8988T (cell line): ENCODE data around the gene SEC11C.

Experiments
- DNase-seq: peaks from one replicate; pipeline ENCODE4 v3.0.0; 2011

The SEC11C gene

DNA sequence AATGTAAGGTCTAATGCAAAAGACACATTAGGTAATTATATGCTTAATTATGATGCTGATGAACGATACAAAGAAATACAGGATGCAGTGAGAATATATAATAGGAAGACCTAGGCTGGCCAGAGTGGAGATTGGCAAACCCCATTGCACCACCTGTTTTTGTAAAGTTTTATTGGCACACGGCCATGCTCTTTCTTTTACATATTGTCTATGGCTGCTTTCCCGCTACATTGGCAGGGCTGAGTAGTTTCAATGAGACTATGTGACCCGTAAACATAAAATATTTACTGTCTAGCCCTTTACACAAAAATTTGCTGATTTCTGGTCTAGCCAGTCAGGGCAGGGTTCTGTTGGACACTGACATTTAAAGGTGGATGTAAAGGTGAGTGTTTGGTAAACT is 5.4 kb downstream of the SEC11C start:
- DNase-seq: no peak

DNA sequence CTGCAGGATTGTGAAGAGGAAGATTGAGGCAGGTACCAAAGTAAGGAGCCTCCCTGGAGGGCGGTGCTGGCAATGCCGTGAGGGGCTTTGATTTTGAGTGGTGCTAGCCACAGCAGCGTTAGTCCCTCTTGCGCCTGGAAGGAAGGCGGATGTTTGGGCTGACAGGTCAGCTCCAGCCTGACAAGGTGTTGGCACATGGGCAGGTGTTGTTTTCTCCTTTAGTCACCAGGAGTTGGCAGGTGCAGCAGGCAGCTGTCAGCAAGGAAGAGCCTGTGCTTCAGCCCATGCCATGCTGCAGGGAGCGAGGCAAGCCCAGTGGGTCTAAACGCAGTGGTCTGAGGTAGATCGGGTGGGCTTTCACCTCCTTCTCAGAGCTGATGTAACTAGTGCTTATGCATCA is 8.5 kb downstream of the SEC11C start:
- no peak for DNase-seq

DNA sequence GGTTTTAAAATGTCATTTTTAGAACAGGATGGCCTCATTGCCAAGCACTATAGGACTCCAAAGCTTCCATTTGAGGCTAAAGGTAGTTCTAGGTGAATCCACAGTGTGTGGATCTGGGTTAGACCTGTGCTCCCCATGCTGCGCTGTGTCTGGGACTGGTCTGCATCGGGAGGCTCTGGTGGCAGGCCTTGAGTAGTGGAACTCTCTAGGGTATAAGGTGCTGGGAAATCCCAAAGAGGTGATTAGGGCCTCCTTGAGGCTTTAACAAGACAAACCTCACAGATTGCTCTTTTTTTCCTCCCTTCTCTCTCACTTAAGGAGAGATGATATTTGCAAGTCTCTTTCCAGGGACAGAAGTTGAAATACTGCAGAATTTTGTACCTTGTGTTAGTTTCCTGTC is 9.3 kb downstream of the SEC11C start:
- no peak for DNase-seq

GRCh38 chr18:59149416-59149815 is 9.7 kb downstream of the SEC11C start:
- no peak for DNase-seq

DNA sequence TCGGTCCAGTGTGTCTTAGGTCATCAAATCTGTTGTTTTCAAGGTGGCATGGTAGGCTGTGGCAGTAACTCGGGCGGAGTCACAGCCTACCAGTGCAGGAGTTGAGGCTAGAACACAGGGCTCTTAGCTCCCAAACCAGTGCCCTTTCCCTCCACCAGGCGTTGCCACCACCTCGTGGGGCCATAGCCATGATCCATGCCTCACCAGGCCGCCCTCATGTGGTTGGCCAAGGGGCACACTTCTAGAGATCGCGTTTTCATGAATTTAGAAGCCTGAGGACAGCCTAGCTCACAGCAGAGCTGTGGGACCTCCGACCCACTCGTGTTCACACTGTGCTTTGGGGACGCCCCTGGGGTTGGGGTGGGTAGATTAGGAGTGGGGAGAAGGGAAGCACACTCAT is 10.6 kb downstream of the SEC11C start:
- DNase-seq: no peak

- no peak for DNase-seq
Observed at GRCh38 chr18:59155153-59155552, 15.5 kb downstream of the SEC11C start.

DNA sequence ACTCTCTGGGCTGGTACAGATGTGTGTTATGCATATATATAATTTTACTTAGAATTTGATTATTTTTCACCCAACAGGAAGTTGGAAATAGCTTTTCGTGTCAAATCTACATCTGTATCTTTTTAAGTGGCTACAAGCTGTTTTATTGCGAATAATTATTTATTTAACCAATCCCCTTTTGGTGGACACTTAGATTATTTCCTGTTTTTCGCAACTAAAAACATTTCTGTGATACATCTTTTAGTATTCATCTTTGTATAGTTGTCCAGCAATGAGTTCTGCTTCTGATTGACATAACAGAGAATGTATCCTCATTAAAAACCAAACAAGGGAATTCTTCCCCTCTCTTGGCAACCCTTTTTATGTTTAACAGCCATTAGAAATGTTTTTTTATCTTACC is 16.6 kb downstream of the SEC11C start:
- DNase-seq: no peak

- no peak for DNase-seq
Observed at GRCh38 chr18:59159265-59159664, 19.6 kb downstream of the SEC11C start.

GRCh38 chr18:59159986-59160385 is 20.3 kb downstream of the SEC11C start:
- no peak for DNase-seq

DNA sequence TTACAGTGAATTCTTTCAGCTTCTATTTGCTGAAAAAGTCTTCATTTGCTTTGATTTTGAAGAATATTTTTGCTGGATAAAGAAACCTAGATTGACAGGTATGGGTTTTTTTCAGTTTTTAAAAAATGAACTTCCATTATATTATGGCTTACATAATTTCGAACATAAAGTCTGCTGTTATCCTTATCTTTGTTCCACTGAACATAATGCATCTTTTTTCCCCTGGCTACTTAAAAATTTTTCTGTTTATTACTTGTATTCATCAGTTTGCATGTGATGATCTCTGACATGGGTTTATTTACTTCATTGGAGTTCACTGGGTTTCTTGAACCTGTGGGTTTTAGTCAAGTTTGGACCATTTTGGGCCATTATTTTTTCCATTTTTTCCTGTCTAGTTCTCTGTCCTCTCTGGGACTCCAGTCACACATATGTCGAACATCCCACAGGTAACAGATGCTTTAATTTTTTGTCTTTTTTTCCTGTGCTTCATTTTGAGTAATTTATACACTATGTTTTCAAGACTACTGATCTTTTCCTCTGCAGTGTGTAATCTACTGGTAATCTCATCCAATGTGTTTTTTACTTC is 33.1 kb downstream of the SEC11C start:
- no peak for DNase-seq

DNA sequence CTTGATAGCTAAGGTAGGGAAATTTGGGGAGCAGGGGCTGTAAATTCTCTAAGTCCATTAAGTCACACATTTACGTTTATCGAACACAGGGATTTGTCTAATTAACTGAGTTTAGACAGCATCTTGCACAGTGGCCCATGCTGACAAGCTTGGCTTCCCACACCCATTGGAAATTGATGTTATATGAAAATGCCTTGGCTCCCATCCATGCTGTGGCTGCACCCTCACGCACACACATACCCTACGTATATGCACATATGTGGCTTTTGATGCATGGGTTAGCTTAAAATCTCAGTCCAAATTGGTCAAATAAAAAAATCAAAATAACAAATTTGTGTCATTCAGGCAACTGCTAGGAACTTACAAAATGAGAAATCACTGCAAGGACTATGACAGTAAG is 37.8 kb downstream of the SEC11C start:
- no peak for DNase-seq

DNA sequence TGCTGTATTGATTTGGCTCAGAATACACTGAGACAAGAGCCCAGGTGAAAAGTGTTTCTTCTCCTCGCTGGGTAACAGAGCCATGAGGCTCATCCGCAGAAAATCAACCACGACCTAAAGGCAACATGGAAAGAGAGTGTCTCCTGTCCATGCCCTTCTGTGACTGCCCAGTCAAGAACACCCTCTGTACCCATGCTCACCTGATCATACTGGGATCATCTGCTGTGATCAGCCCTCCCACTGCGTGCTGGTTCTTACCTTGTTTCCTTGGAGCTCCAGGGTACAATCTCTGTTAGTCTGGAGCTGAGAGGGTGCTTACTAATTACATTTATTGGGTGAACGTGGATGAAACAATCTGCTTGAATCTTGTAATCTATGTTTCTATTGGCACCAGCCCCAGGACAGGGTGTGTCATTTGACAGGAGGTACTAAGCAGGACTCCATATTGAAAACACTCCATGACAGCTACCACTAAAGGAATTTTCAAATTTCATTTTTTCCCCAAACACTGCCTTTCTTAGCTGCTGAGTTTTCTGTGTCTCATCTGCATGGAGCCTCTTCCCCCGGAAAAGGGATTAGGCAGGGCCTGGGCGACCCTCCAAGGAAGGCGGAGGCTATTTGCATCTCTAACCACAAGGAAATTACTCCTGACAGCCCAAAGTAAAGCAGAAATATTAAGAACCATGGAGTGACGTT is 40.6 kb downstream of the SEC11C start:
- DNase-seq: no peak

DNA sequence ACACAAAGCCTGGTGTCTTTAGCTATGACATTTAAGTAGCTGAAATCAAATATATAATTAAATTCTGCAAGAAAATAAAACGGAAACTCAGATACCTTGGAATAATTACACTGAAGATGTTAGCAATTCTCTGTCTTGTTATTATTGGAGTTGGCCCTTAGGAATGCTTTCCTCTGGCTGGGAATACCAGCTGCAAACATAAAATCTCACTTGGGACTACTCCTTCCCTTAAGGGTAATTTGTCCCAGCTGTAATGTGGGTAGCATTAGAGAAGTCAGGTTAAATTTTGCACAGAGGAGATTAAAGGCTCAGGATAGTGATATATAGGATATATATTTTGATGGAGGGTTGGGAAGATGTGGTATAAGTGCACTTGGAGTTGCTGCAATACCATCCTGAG is 43.0 kb downstream of the SEC11C start:
- no peak for DNase-seq

GRCh38 chr18:59189008-59189407 is 49.3 kb downstream of the SEC11C start:
- no peak for DNase-seq

- no peak for DNase-seq
Observed at GRCh38 chr18:59189746-59190145, 50.1 kb downstream of the SEC11C start.

DNA sequence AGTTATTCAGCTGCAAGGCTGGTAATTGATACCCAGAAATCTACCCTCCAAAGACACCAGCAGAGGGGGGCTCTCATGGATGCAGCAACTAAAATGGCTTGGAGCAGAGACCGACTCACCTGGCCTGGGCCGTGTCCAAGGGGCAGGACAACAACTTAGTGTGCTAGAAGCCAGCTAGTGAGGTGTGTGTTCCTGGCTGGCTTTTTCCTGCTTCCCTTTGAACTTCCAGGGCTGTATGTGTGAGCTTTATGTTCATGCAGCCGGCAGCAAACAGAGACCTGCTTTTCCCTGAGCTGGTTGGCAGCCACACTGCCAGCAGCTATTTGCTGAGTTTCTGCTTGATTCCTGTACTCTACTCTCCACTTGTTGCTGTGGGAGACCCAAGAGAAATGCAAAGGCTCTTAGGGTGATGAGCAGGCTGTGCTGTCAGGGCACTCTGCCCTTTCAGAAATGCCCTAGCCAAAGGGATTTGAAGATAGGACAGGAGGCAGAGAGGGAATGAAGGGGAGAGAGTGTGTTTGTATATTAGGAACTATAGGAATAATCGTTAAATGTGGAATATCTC is 56.6 kb downstream of the SEC11C start:
- DNase-seq: no peak

DNA sequence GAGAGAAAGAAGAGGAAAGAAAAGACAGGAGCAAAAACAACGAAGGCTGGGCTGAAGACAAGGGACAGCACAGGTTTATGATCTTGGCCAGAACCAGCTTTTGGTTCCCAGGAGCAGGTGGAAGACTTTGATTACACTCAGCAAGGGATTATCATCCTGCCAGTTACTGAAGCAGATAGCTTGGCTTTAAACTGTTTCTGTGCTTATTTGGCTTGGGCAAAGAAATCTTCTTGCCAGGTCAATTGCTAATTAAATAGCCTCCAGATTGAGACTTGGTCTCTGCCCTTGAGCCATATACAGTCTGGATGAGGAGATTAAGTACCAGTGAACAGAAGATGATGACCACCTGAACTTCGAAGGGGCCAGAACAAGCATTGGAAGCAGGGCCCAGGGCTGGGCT is 58.0 kb downstream of the SEC11C start:
- DNase-seq: no peak

DNA sequence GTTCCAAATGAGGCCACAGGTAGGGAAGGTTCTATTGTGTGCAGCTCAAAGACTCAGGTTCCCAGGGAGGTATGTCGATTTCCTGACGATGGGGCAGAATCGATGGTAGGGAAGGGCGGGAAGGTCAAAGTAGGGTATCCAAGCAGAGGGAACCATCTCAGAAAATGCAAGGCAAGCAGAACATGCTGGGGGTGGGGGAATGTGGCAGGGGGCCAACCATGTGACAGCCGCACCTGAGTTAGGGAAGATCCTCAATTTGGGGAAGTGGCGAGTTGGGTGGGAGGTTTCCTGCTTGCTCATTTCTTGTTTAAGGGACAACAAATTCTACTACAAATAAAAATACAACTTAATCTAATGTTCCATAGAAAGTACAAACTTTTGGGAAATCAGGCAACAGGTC is 58.5 kb downstream of the SEC11C start:
- no peak for DNase-seq

GRCh38 chr18:59200787-59201186 is 61.1 kb downstream of the SEC11C start:
- no peak for DNase-seq

DNA sequence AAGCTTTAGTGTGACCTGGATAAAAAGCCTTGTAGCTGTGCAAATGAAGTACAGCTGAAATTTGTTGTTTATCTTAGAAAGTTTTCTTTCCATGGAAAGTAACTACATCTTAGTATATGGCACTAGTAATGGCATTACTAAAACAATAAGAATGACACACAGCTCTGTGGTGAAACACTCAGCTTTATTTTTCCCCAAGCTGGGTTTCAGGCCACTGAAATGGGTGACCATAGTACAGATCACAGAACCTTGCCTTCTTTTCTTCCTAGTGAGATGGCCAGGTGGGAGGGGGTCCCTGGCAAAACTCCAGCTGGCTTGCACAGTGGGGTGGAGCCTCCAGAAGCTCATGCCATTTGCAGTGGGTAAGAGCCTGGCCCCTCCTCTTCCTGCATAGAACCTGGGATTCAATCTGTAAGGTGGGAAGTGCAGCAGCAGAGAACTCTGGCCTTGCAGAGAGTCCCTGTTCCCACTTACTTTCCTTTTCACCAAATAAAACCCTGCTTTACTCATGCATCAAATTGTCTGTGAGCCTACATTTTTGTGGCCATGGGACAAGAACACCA is 62.7 kb downstream of the SEC11C start:
- no peak for DNase-seq

DNA sequence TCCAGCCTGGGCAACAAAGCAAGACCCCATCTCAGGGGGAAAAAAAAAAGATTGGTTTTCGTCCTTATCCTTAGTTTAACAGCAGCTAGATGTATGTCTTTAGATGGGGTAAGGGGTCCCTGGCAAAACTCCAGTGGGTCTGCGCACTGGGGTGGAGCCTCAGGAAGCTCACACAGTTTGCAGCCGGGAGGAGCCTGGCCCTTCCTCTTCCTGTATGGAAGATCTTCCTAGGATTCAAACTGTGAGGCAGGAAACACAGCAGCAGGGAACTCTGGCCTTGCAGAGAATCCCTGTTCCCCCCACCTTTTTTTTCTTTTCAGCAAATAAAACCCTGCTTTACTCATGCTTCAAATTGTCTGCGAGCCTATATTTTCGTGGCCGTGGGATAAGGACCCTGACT is 67.8 kb downstream of the SEC11C start:
- DNase-seq: no peak
